ENCODE measurements around the gene HEPH.
"Not testable (repeated sequence)": the region's sequence is repeated elsewhere in the genome, so short reads cannot be mapped to it uniquely, and the experiment has no call there.

HEPH gene

GRCh38 chrX:66163849-66164411 lies at the start of gene HEPH:
Gene HEPH, plus strand, starts transcription at chrX:66164247. Its CDS starts 6,324 bp downstream, at chrX:66170571.
- H2AFZ ChIP-seq (ENCODE audit: low read depth, low read length) = peak within 1 kb of the TSS; percentile 59
- peak within 1 kb of the TSS; percentile 90 for H3K4me3 ChIP-seq (ENCODE audit: low read length)
- no peaks in the 10 kb centered on the region for H3K27me3 ChIP-seq (ENCODE audit: insufficient read depth, low read length)
- H3K36me3 ChIP-seq (ENCODE audit: insufficient read depth, low read length) = no peaks in the 10 kb centered on the region
- no peaks in the 10 kb centered on the region for H3K4me1 ChIP-seq (ENCODE audit: insufficient read depth, low read length)
- H3K9me3 ChIP-seq (ENCODE audit: low read length) = no peaks in the 10 kb centered on the region

DNA sequence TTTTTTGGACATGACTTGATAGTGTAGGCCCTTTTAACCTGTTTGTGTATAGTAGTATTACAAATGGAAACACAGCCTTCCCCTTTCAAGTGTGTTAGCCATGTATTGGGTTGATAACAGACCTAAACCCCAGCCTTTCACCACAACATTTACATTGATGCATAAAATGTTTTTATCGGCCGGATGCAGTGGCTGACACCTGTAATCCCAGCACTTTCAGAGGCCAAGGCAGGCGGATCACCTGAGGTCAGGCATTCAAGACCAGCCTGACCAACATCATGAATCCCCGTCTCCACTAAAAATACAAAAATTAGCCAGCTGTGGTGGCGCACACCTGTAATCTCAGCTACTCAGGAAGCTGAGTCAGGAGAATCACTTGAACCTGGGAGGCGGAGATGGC lies 45.3 kb upstream of the HEPH start:
- not testable (repeated sequence) for H3K27me3 ChIP-seq (ENCODE audit: insufficient read depth, low read length); H3K36me3 ChIP-seq (ENCODE audit: insufficient read depth, low read length); H3K9me3 ChIP-seq (ENCODE audit: low read length); H2AFZ ChIP-seq (ENCODE audit: low read depth, low read length); H3K4me1 ChIP-seq (ENCODE audit: insufficient read depth, low read length); H3K4me3 ChIP-seq (ENCODE audit: low read length)

DNA sequence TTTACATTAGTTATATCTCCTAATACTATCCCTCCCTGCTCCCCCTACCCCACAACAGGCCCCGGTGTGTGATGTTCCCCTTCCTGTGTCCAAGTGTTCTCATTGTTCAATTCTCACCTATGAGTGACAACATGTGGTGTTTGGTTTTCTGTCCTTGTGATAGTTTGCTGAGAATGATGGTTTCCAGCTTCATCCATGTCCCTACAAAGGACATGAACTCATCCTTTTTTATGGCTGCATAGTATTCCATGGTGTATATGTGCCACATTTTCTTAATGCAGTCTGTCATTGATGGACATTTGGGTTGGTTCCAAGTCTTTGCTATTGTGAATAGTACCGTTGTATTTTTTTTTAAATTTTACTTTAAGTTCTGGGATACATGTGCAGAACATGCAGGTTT lies 42.7 kb upstream of the HEPH start:
- H3K36me3 ChIP-seq (ENCODE audit: insufficient read depth, low read length) = not testable (repeated sequence)

GRCh38 chrX:66126662-66127061 lies 37.4 kb upstream of the HEPH start:
- H3K27me3 ChIP-seq (ENCODE audit: insufficient read depth, low read length) = peaks cover 3% of the 10 kb centered on the region
- H3K9me3 ChIP-seq (ENCODE audit: low read length) = no peaks in the 10 kb centered on the region
- no peak overlapping the region for H2AFZ ChIP-seq (ENCODE audit: low read depth, low read length)
- no peaks in the 10 kb centered on the region for H3K36me3 ChIP-seq (ENCODE audit: insufficient read depth, low read length)
- H3K4me3 ChIP-seq (ENCODE audit: low read length) = no peak overlapping the region
- no peaks in the 10 kb centered on the region for H3K4me1 ChIP-seq (ENCODE audit: insufficient read depth, low read length)

More for the DNA sequence above, 42.7 kb upstream of the HEPH start:
- H3K9me3 ChIP-seq (ENCODE audit: low read length); H3K4me1 ChIP-seq (ENCODE audit: insufficient read depth, low read length); H3K27me3 ChIP-seq (ENCODE audit: insufficient read depth, low read length); H2AFZ ChIP-seq (ENCODE audit: low read depth, low read length); H3K4me3 ChIP-seq (ENCODE audit: low read length): not testable (repeated sequence)

- no peak overlapping the region for H3K4me3 ChIP-seq (ENCODE audit: low read length)
- H3K27me3 ChIP-seq (ENCODE audit: insufficient read depth, low read length) = peaks cover 3% of the 10 kb centered on the region
- no peak overlapping the region for H2AFZ ChIP-seq (ENCODE audit: low read depth, low read length)
- H3K4me1 ChIP-seq (ENCODE audit: insufficient read depth, low read length) = no peaks in the 10 kb centered on the region
- no peaks in the 10 kb centered on the region for H3K36me3 ChIP-seq (ENCODE audit: insufficient read depth, low read length)
- H3K9me3 ChIP-seq (ENCODE audit: low read length) = no peaks in the 10 kb centered on the region
These were observed 33.6 kb upstream of the HEPH start for GRCh38 chrX:66130469-66130868.

DNA sequence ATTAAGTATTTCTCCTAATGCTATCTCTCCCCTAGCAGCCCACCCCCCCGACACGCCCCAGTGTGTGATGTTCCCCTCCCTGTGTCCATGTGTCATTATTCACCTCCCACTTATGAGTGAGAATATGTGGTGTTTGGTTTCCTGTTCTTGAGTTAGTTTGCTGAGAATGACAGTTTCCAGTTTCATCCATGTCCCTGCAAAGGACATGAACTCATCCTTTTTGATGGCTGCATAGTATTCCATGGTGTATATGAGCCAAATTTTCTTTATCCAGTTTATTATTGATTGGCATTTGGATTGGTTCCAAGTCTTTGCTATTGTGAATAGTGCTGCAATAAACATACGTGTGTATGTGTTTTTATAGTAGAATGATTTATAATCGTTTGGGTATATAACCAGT lies 28.8 kb upstream of the HEPH start:
- H3K27me3 ChIP-seq (ENCODE audit: insufficient read depth, low read length); H3K4me3 ChIP-seq (ENCODE audit: low read length); H3K4me1 ChIP-seq (ENCODE audit: insufficient read depth, low read length); H3K36me3 ChIP-seq (ENCODE audit: insufficient read depth, low read length); H3K9me3 ChIP-seq (ENCODE audit: low read length); H2AFZ ChIP-seq (ENCODE audit: low read depth, low read length): not testable (repeated sequence)

- Histone ChIP-seq H3K36me3 (ENCODE audit: insufficient read depth, low read length) (no peaks in the 10 kb centered on the region), H3K9me3 (ENCODE audit: low read length) (no peaks in the 10 kb centered on the region), H2AFZ (ENCODE audit: low read depth, low read length) (no peak overlapping the region), H3K27me3 (ENCODE audit: insufficient read depth, low read length) (no peaks in the 10 kb centered on the region), H3K4me3 (ENCODE audit: low read length) (no peak overlapping the region), H3K4me1 (ENCODE audit: insufficient read depth, low read length) (no peaks in the 10 kb centered on the region)
These were observed 21.7 kb upstream of the HEPH start for GRCh38 chrX:66142351-66142750.

DNA sequence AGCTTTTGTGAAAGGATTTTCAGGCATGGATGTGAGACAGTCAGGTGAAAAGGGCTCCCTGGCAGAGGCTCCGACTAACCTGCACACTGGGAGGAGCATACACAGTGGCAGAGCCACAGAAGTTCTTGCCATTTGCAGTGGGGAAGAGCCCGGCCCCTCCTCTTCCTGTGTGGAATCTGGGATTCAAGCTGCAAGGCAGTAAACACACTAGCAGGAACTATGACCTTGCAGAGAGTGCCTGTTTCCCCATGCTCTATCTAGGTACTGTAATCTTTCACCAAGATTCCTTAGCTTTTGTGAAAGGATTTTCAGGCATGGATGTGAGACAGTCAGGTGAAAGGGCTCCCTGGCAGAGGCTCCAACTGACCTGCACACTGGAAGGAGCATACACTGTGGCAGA lies 19.8 kb upstream of the HEPH start:
- Histone ChIP-seq H2AFZ (ENCODE audit: low read depth, low read length) (peak overlapping the region; percentile 59), H3K27me3 (ENCODE audit: insufficient read depth, low read length) (no peaks in the 10 kb centered on the region), H3K4me3 (ENCODE audit: low read length) (no peak overlapping the region), H3K36me3 (ENCODE audit: insufficient read depth, low read length) (no peaks in the 10 kb centered on the region), H3K4me1 (ENCODE audit: insufficient read depth, low read length) (no peaks in the 10 kb centered on the region), H3K9me3 (ENCODE audit: low read length) (no peaks in the 10 kb centered on the region)

- H3K4me3 ChIP-seq (ENCODE audit: low read length) = no peak overlapping the region
- H3K9me3 ChIP-seq (ENCODE audit: low read length) = no peaks in the 10 kb centered on the region
- H3K27me3 ChIP-seq (ENCODE audit: insufficient read depth, low read length) = no peaks in the 10 kb centered on the region
- H2AFZ ChIP-seq (ENCODE audit: low read depth, low read length) = no peak overlapping the region
- H3K4me1 ChIP-seq (ENCODE audit: insufficient read depth, low read length) = no peaks in the 10 kb centered on the region
- H3K36me3 ChIP-seq (ENCODE audit: insufficient read depth, low read length) = no peaks in the 10 kb centered on the region
These were observed 14.5 kb upstream of the HEPH start for GRCh38 chrX:66149519-66149918.

DNA sequence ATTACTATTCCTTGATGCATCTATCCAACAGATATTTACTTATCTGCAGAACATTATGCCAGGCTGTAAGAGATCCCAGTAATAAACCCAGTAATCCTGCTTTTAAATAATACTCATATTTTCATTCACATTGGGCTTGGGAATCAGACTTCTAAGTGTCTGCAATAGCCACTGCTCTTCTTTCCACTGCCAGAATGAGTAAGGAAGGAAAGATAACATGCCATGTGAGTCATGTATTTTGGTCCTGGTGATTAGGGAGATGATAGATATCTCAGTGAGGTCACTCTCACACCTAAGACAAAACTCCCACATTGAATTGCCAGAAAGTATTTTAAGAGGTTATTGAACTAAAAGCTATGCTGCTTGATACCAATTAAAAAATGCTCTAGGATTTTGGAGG lies 13.9 kb upstream of the HEPH start:
- no peaks in the 10 kb centered on the region for H3K27me3 ChIP-seq (ENCODE audit: insufficient read depth, low read length)
- H2AFZ ChIP-seq (ENCODE audit: low read depth, low read length) = no peak overlapping the region
- H3K9me3 ChIP-seq (ENCODE audit: low read length) = no peaks in the 10 kb centered on the region
- H3K4me1 ChIP-seq (ENCODE audit: insufficient read depth, low read length) = no peaks in the 10 kb centered on the region
- no peak overlapping the region for H3K4me3 ChIP-seq (ENCODE audit: low read length)
- H3K36me3 ChIP-seq (ENCODE audit: insufficient read depth, low read length) = no peaks in the 10 kb centered on the region

GRCh38 chrX:66162331-66162822 lies 1.7 kb upstream of the HEPH start:
- no peaks in the 10 kb centered on the region for H3K36me3 ChIP-seq (ENCODE audit: insufficient read depth, low read length)
- no peaks in the 10 kb centered on the region for H3K9me3 ChIP-seq (ENCODE audit: low read length)
- no peaks in the 10 kb centered on the region for H3K27me3 ChIP-seq (ENCODE audit: insufficient read depth, low read length)
- no peak overlapping the region for H2AFZ ChIP-seq (ENCODE audit: low read depth, low read length)
- H3K4me3 ChIP-seq (ENCODE audit: low read length) = no peak overlapping the region
- no peaks in the 10 kb centered on the region for H3K4me1 ChIP-seq (ENCODE audit: insufficient read depth, low read length)

DNA sequence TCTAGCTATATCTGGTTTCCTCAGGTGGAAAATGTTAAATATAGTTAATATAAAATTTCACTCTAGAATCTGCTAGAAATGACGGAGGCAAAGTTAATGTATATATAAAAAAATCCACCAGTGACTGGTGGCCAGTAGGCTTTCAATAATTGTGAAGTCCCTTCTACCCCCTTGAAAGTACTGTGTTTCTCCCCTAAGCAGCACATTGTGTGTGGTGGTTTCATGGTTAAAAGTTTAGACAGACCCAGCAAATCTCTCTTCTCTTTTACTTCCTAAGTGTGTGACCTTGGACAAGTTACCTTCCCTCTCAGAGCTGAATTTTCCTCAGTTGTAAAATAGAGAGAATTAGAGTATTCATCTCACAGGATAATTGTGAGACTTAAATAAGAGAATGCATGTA lies 600 bp upstream of the HEPH start:
- no peaks in the 10 kb centered on the region for H3K36me3 ChIP-seq (ENCODE audit: insufficient read depth, low read length)

GRCh38 chrX:66164470-66164869 lies 423 bp downstream of the HEPH start:
- Histone ChIP-seq H3K36me3 (ENCODE audit: insufficient read depth, low read length) (no peaks in the 10 kb centered on the region), H3K4me1 (ENCODE audit: insufficient read depth, low read length) (no peaks in the 10 kb centered on the region), H3K4me3 (ENCODE audit: low read length) (peak overlapping the region; percentile 90)

More for the DNA sequence above, 600 bp upstream of the HEPH start:
- Histone ChIP-seq H3K4me1 (ENCODE audit: insufficient read depth, low read length) (no peaks in the 10 kb centered on the region), H2AFZ (ENCODE audit: low read depth, low read length) (no peak overlapping the region), H3K27me3 (ENCODE audit: insufficient read depth, low read length) (no peaks in the 10 kb centered on the region), H3K9me3 (ENCODE audit: low read length) (no peaks in the 10 kb centered on the region), H3K4me3 (ENCODE audit: low read length) (no peak overlapping the region)

GRCh38 chrX:66164931-66165330 lies 884 bp downstream of the HEPH start:
- peak overlapping the region; percentile 59 for H2AFZ ChIP-seq (ENCODE audit: low read depth, low read length)
- H3K4me3 ChIP-seq (ENCODE audit: low read length) = peak overlapping the region; percentile 90
- no peaks in the 10 kb centered on the region for H3K36me3 ChIP-seq (ENCODE audit: insufficient read depth, low read length)
- no peaks in the 10 kb centered on the region for H3K27me3 ChIP-seq (ENCODE audit: insufficient read depth, low read length)
- H3K9me3 ChIP-seq (ENCODE audit: low read length) = no peaks in the 10 kb centered on the region
- H3K4me1 ChIP-seq (ENCODE audit: insufficient read depth, low read length) = no peaks in the 10 kb centered on the region

More at GRCh38 chrX:66164470-66164869, 423 bp downstream of the HEPH start:
- H2AFZ ChIP-seq (ENCODE audit: low read depth, low read length) = peak overlapping the region; percentile 59
- H3K27me3 ChIP-seq (ENCODE audit: insufficient read depth, low read length) = no peaks in the 10 kb centered on the region
- H3K9me3 ChIP-seq (ENCODE audit: low read length) = no peaks in the 10 kb centered on the region
